ENCODE data around the gene PRRT2. TPM values are rescaled to one million over a fixed set of nuclear protein-coding genes. Genes with fewer than 3 reads are reported as not detected.
A peak's percentile ranks its signal among the peaks of the same experiment; 100 is the strongest.
"Not testable (repeated sequence)": the region's sequence is repeated elsewhere in the genome, so short reads cannot be mapped to it uniquely, and the experiment has no call there.

The PRRT2 gene
- total and polyA plus RNA-seq, 8 donors, result 0.35 to 3.2 (median 0.70) TPM

GRCh38 chr16:29775742-29776408 is 36.1 kb upstream of the PRRT2 start:
- FAIRE-seq, result no peak
- 81 to 83% methylated on average over 4 of the region's 4 CpGs for whole genome bisulfite sequencing, 2 donors
- TF ChIP-seq CTCF (IDR thresholded peaks at IDR 0.05), result no peak
- no peak for ATAC-seq
- H3K9me3 ChIP-seq, result no peaks in the 10 kb centered on the region
- DNase-seq, result no peak
- intact Hi-C loops (cut with DNase I), result no loop called here
- no peaks in the 10 kb centered on the region for H3K36me3 ChIP-seq
- H3K27me3 ChIP-seq, result no peaks in the 10 kb centered on the region
- no peaks in the 10 kb centered on the region for H3K4me1 ChIP-seq
- H3K4me3 ChIP-seq, result no peak overlapping the region
- no peak overlapping the region for H3K27ac ChIP-seq

- H3K4me1 ChIP-seq, result no peaks in the 10 kb centered on the region
- peak; percentile 73 to 90 (median 86) for ATAC-seq
- FAIRE-seq, result no peak
These were observed 34.2 kb upstream of the PRRT2 start, which contains the start of gene ZG16 for GRCh38 chr16:29777576-29778350. Gene ZG16, plus strand, starts transcription at chr16:29778256. Its CDS starts 1,011 bp downstream, at chr16:29779267.

GRCh38 chr16:29779474-29779873 is 32.5 kb upstream of the PRRT2 start:
- Histone ChIP-seq H3K36me3 (no peaks in the 10 kb centered on the region), H3K27me3 (no peaks in the 10 kb centered on the region), H3K4me3 (no peak overlapping the region), H3K27ac (no peak overlapping the region), H3K9me3 (no peaks in the 10 kb centered on the region), H3K4me1 (no peaks in the 10 kb centered on the region)
- peak in 1 of 6 donors; percentile 39 for DNase-seq
- FAIRE-seq, result no peak
- intact Hi-C loops (cut with DNase I), result no loop called here
- no peak for ATAC-seq
- WGBS, 2 donors, result 57 to 63% methylated on average over 10 of the region's 10 CpGs
- TF ChIP-seq CTCF (IDR thresholded peaks at IDR 0.05), result no peak

More at GRCh38 chr16:29777576-29778350, 34.2 kb upstream of the PRRT2 start, which contains the start of gene ZG16:
- no peak for TF ChIP-seq CTCF (IDR thresholded peaks at IDR 0.05)
- no peaks in the 10 kb centered on the region for H3K9me3 ChIP-seq
- intact Hi-C loops (cut with DNase I), result no loop called here
- peak in 3 of 6 donors; percentile 41 to 53 (median 42) for DNase-seq
- H3K27me3 ChIP-seq, result no peaks in the 10 kb centered on the region
- H3K4me3 ChIP-seq, result no peak within 1 kb of the TSS
- 65 to 67% methylated on average over 10 of the region's 10 CpGs for WGBS, 2 donors
- no peak within 1 kb of the TSS for H3K27ac ChIP-seq
- H3K36me3 ChIP-seq, result no peaks in the 10 kb centered on the region

GRCh38 chr16:29783094-29783953 is 28.7 kb upstream of the PRRT2 start:
- H3K27ac ChIP-seq; H3K9me3 ChIP-seq; H3K4me1 ChIP-seq; H3K36me3 ChIP-seq; FAIRE-seq; H3K4me3 ChIP-seq; ATAC-seq; DNase-seq; H3K27me3 ChIP-seq; intact Hi-C loops (cut with DNase I): not testable (repeated sequence)
- WGBS, 2 donors, result 81% methylated on average over 13 of the region's 13 CpGs

- no peaks in the 10 kb centered on the region for H3K27me3 ChIP-seq
- no peak for FAIRE-seq
- no peak for DNase-seq
- no peak overlapping the region for H3K27ac ChIP-seq
- no peaks in the 10 kb centered on the region for H3K9me3 ChIP-seq
- intact Hi-C loops (cut with DNase I), result no loop called here
- TF ChIP-seq CTCF (IDR thresholded peaks at IDR 0.05), result no peak
- H3K36me3 ChIP-seq, result no peaks in the 10 kb centered on the region
- H3K4me3 ChIP-seq, result no peak overlapping the region
- 95 to 98% methylated on average over 2 of the region's 2 CpGs for WGBS, 2 donors
- peaks cover 0 to 2% (median 0%) of the 10 kb centered on the region in 3 donors for H3K4me1 ChIP-seq
- ATAC-seq, result no peak
These were observed 27.8 kb upstream of the PRRT2 start for GRCh38 chr16:29784157-29784556.

Measured in pancreas (tissue), 10 donors.